Suprapubic skin (tissue), 4 donors: Measurements from ENCODE around the gene ZNF311. TPM values are rescaled to one million over a fixed set of nuclear protein-coding genes. Genes with fewer than 3 reads are reported as not detected.
A peak's percentile ranks its signal among the peaks of the same experiment; 100 is the strongest.

Experiments used
- DNase-seq, 2 donors: peaks; one replicate each; pipeline ENCODE4 v3.0.0-alpha.2; 2019; ENCODE audit warnings: low spot score in 2 of 2
- H3K27ac ChIP-seq: fragments of 200-600 bp; sonication (generic); one replicate; pipeline ENCODE4 v1.5.1; 2019
- H3K27me3 ChIP-seq: fragments of 200-600 bp; sonication (generic); one replicate; pipeline ENCODE4 v1.5.1; 2019
- H3K36me3 ChIP-seq: fragments of 200-600 bp; sonication (generic); one replicate; pipeline ENCODE4 v1.5.1; 2019
- H3K4me1 ChIP-seq: fragments of 200-600 bp; sonication (generic); one replicate; pipeline ENCODE4 v1.5.1; 2019
- H3K4me3 ChIP-seq: fragments of 200-600 bp; sonication (generic); one replicate; pipeline ENCODE4 v1.5.1; 2019; ENCODE audit warnings: mild to moderate bottlenecking
- H3K9me3 ChIP-seq: fragments of 200-600 bp; sonication (generic); one replicate; pipeline ENCODE4 v1.5.1; 2019
- CTCF ChIP-seq, 2 donors: fragments of 200-600 bp in 1 of 2; fragments of 450-650 bp in 1 of 2; sonication (generic) in 1 of 2; IDR thresholded peaks; one replicate each; pipeline ENCODE4 v1.5.1; 2016 to 2019; ENCODE audit warnings: antibody characterized with exemption in 2 of 2, mild to moderate bottlenecking in 1 of 2, moderate library complexity in 1 of 2
- EP300 ChIP-seq: sonication (generic); formaldehyde crosslinking; IDR thresholded peaks from one replicate; pipeline ENCODE4 v1.6.1; 2017; ENCODE audit warnings: antibody characterized with exemption
- POLR2A ChIP-seq, 2 donors: fragments of 450-650 bp; IDR thresholded peaks; one replicate each; pipeline ENCODE4 v1.6.1; 2017; ENCODE audit warnings: antibody characterized with exemption in 2 of 2, mild to moderate bottlenecking in 2 of 2, moderate library complexity in 2 of 2
- POLR2AphosphoS5 ChIP-seq, 3 donors: sonication (generic); formaldehyde crosslinking; IDR thresholded peaks; one replicate each; pipeline ENCODE4 v1.6.1; 2017; ENCODE audit warnings: antibody characterized with exemption in 3 of 3
- WGBS: methylation state at CpG from one replicate; pipeline ENCODE4 v1.1.5; 2018; 5-methylcytosine and 5-hydroxymethylcytosine counted together
- total RNA-seq, 4 donors: library from RNA; depleted of rRNA; stranded (reverse); fragments of >200 nt; gene quantifications; one replicate each; pipeline ENCODE4 v1.1.0, GENCODE V29; 2016

Gene ZNF311
- total RNA-seq, 4 donors from 2014 or later: 0.15 to 1.9 (median 0.57) TPM

GRCh38 chr6:28995093-28995650 is 9.9 kb downstream of the ZNF311 start:
- no peak overlapping the region for H3K27ac ChIP-seq
- no peaks in the 10 kb centered on the region for H3K4me1 ChIP-seq
- no peaks in the 10 kb centered on the region for H3K9me3 ChIP-seq
- H3K4me3 ChIP-seq: no peak overlapping the region
- no peaks in the 10 kb centered on the region for H3K27me3 ChIP-seq
- no peaks in the 10 kb centered on the region for H3K36me3 ChIP-seq
- TF ChIP-seq CTCF (IDR thresholded peaks at IDR 0.05) (no peak), EP300 (no peak), POLR2AphosphoS5 (IDR thresholded peaks at IDR 0.05) (no peak)
- no peak for DNase-seq
- WGBS: 89% methylated on average over 8 of the region's 8 CpGs

GRCh38 chr6:28988536-28989311 is 16.4 kb downstream of the ZNF311 start:
- H3K36me3 ChIP-seq: no peaks in the 10 kb centered on the region
- DNase-seq: no peak
- peak in 1 of 2 donors; percentile 31 for TF ChIP-seq CTCF (IDR thresholded peaks at IDR 0.05)
- no peak for TF ChIP-seq POLR2A (IDR thresholded peaks at IDR 0.05)
- TF ChIP-seq POLR2AphosphoS5 (IDR thresholded peaks at IDR 0.05): no peak
- whole genome bisulfite sequencing: 23% methylated on average over 39 of the region's 48 CpGs
- peaks cover 12% of the 10 kb centered on the region for H3K4me1 ChIP-seq
- H3K4me3 ChIP-seq: peak overlapping the region; percentile 36
- H3K27ac ChIP-seq: no peak overlapping the region
- no peaks in the 10 kb centered on the region for H3K9me3 ChIP-seq
- H3K27me3 ChIP-seq: peaks cover 13% of the 10 kb centered on the region

- peak; percentile 90 to 92 for DNase-seq
- Histone ChIP-seq H3K9me3 (no peaks in the 10 kb centered on the region), H3K4me1 (peaks cover 25% of the 10 kb centered on the region), H3K27me3 (peaks cover 13% of the 10 kb centered on the region), H3K36me3 (no peaks in the 10 kb centered on the region), H3K27ac (peak overlapping the region; percentile 86), H3K4me3 (peak overlapping the region; percentile 58)
- TF ChIP-seq POLR2AphosphoS5 (IDR thresholded peaks at IDR 0.05) (peak in 1 of 3 donors; percentile 41), EP300 (no peak)
- 9% methylated on average over 27 of the region's 31 CpGs for WGBS
These were observed 19.5 kb downstream of the ZNF311 start for GRCh38 chr6:28985462-28986164.

- H3K27me3 ChIP-seq: peaks cover 7% of the 10 kb centered on the region
- no peak for TF ChIP-seq POLR2A (IDR thresholded peaks at IDR 0.05)
- TF ChIP-seq CTCF (IDR thresholded peaks at IDR 0.05): no peak
- no peak for TF ChIP-seq EP300
- TF ChIP-seq POLR2AphosphoS5 (IDR thresholded peaks at IDR 0.05): no peak
- H3K4me3 ChIP-seq: no peak overlapping the region
- no peaks in the 10 kb centered on the region for H3K9me3 ChIP-seq
- DNase-seq: no peak
- 65% methylated on average over 5 of the region's 5 CpGs for WGBS
- no peak overlapping the region for H3K27ac ChIP-seq
- H3K36me3 ChIP-seq: no peaks in the 10 kb centered on the region
- peaks cover 25% of the 10 kb centered on the region for H3K4me1 ChIP-seq
These were observed 21.3 kb downstream of the ZNF311 start for GRCh38 chr6:28983838-28984237.

GRCh38 chr6:28982476-28983266 is 22.4 kb downstream of the ZNF311 start:
- H3K27ac ChIP-seq: peak overlapping the region; percentile 48

More at GRCh38 chr6:28982476-28983266, 22.4 kb downstream of the ZNF311 start:
- no peak for TF ChIP-seq POLR2AphosphoS5 (IDR thresholded peaks at IDR 0.05)
- TF ChIP-seq EP300: no peak
- no peak for TF ChIP-seq CTCF (IDR thresholded peaks at IDR 0.05)
- TF ChIP-seq POLR2A (IDR thresholded peaks at IDR 0.05): no peak
- no peaks in the 10 kb centered on the region for H3K9me3 ChIP-seq
- H3K27me3 ChIP-seq: no peaks in the 10 kb centered on the region
- no peaks in the 10 kb centered on the region for H3K36me3 ChIP-seq
- peak overlapping the region; percentile 65 for H3K4me3 ChIP-seq
- peaks cover 24% of the 10 kb centered on the region for H3K4me1 ChIP-seq
- DNase-seq: no peak
- whole genome bisulfite sequencing: 25% methylated on average over 17 of the region's 17 CpGs
